Medulla oblongata (tissue), 1 donor: Measurements from ENCODE around the gene RPS21.

Source experiments
- DNase-seq: peaks from one replicate; pipeline ENCODE4 v3.0.0-alpha.2; 2015; ENCODE audit errors: extremely low spot score

The RPS21 gene

DNA sequence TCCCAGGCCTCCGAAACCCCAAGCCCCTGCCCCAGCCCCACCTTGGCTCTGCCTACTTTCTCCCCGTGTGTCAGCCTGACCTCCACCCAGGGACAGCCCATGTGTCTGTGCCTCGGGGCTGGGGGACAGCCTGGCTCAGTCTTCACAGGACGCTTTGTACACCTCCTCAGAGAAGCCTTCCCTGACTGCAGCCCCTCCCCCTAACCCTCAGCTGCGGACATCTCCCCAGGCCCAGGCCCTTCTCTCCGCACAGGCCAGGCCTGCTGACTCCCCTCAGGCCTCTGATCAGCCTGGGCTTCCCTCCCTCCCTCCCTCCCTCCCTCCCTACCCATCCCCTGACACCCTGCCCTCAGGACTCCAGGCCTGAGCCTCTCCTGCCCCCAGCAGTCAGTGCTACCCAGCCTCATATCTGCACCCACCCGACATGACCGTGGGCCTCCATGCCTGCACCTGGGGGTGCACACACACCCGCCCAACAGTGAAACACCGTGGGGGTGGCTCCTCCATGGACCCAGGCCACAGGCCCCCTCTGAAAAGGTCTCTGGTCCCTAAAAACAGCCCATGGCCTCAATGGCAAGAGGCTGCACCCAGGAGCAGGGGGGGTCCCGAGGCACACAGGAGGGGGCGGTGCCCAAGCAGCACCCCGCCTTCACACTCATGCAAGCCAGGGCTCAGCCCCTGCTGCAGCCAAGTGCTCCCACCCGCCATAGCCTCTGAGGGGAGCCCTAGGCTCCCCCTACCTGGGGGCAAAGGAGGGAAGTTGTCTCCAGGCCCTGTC lies 32.7 kb upstream of the RPS21 start:
- DNase-seq, result no peak

- DNase-seq, result no peak
Measured at GRCh38 chr20:62354811-62355341, 32.0 kb upstream of the RPS21 start.

GRCh38 chr20:62355516-62355877 lies 31.4 kb upstream of the RPS21 start:
- peak; percentile 50 for DNase-seq

- no peak for DNase-seq
Measured at GRCh38 chr20:62355878-62356588, 30.9 kb upstream of the RPS21 start.

DNA sequence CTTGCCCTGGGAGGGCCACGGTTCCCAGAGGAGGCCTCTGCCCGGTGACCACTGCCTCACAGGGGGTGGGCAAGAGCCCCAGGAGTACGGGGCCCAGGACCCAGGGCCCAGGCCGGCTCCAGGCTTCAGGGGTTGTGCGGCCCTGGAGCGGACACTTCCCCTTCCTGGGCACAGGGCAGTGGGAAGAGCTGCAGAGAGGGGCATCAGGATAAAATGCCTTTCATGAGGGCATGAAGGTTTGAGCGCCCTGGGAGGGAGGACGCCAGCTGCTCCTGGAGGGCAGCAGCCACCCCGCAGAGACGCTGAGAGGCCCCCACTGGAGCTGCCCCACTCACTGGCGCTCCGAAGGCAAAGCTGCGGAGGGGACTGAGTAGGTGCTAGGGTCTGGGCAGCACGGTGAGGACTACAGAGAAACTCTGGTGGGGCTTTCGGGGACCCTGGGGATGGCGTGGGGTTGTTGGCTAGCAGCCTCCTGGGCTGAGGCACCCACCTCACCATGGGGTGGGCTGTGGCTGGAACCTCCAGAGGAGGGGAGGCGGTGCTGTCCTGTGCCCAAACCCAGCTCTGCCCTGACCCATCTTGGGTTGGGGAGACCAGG lies 30.2 kb upstream of the RPS21 start:
- DNase-seq, result no peak

DNA sequence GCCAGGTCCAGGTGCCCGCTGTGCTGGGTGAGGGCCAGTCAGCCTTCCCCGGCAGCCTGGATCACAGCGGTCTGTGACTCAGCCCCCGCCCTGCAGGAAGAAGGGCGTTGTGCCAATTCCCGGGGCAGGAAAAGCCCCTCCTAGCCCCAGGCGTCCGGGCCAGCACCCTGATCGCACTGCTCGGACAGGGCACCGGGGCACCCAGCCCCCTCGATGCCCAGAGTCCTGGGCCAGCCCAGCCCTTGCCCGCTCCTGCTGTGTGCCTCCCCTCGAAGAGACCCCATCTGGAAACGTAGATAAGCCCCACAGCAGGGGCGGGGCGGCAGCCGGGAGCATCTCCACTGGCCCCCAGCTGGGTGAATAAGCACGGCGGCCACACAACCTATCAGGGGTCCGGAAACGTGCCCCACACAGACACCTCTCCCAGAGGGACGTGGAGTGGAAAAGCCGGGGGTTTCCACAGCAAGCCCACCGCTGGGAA lies 29.7 kb upstream of the RPS21 start:
- no peak for DNase-seq

- no peak for DNase-seq
Measured at GRCh38 chr20:62357681-62358080, 29.2 kb upstream of the RPS21 start.

GRCh38 chr20:62358171-62359042 lies 28.5 kb upstream of the RPS21 start:
- no peak for DNase-seq

DNA sequence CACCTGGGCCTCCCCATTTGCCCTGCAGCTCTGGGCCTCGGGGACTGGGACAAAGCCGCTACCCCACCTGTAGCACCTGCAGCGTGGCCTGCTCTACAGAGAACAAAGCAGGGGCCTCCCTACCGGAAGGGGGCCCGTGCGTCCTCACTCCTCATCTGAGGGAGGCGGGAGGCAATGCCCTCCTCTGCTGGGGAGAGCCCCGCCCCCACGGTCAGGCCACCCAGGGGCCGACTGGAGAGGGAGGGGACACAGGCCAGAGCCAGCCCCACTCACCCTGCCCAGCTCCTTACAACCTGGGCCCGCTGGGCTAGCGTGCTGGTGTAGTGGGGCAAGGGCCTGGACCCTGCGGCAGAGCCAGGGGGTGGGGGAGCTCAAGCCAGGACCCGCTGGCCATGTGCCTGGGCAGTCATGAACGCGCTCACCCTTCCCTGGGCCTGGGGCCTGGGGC lies 27.8 kb upstream of the RPS21 start:
- DNase-seq, result no peak

DNA sequence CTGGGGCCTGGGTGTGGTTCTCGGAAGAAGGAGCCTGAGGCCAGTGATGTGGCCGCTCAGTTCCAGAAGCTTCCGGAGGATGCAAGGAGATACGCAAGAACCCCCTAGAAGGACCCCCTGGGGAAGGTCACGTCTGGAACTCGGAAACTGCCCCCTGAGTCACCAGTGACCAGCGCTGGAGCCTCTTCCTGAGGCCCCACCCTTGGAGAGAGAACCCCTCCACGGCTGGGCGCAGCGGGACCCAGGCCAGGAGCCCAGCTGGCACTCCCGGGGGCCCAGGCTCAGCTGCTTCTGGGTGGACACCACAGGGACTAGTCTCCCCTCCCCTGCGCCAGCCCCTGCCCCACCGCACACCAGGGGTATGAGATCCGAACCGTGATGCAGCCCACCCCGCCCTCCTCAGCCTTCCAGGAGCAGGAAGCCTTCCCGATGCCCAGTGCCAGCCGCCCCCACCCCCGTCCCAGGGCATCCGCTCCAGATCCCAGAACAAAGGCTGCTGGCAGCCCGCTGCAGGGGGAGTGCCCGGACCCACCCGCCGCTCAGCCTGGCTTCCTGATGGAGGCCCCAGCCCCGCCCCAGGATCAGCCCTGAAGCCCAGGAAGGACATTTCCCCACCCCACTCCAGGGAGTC lies 27.3 kb upstream of the RPS21 start:
- no peak for DNase-seq

DNA sequence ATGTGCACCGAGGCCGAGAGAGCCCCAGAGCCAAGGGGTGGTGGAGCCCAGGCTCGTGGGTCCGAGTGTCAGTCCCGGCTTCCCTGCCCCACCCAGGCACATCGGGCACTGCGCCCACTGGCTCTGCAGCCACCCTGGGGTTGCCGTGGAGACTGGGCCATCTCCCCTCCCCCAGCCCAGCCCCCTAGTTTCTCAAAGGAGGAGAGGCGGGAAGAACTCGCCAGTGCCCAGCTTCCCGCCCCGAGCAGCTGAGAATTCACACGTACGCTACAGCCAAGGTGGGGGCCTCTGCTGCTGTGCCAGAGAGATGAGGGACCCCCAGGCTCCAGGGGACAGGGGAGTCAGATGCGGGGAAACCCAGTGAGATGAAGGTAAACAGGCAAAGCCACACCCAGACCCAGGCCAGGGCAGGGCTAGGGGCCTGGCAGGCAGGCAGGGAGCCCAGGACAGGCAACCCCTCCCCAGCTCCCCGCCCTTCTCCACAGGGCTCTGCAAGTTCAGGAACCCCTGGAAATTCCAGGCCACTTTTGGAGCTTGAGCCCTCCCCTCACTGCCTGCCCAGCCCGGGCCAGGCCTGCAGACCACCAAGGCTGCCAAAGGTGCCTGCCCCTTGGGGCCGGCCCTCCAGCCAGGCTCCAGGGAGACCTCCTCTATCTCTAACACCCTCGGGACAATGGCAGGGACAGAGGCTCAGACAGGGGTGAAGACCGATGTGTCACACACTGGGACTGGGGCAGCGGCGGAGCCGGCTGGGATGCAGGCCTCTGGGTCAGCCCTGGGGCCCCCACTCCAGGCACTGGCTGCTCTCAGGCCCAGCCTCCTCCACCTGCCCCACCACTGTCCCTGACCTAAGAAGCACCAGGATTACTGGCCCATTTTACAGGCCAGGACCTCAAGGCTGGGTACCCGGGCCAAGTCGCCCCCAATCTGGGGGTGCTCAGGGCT lies 25.8 kb upstream of the RPS21 start:
- DNase-seq, result no peak

DNA sequence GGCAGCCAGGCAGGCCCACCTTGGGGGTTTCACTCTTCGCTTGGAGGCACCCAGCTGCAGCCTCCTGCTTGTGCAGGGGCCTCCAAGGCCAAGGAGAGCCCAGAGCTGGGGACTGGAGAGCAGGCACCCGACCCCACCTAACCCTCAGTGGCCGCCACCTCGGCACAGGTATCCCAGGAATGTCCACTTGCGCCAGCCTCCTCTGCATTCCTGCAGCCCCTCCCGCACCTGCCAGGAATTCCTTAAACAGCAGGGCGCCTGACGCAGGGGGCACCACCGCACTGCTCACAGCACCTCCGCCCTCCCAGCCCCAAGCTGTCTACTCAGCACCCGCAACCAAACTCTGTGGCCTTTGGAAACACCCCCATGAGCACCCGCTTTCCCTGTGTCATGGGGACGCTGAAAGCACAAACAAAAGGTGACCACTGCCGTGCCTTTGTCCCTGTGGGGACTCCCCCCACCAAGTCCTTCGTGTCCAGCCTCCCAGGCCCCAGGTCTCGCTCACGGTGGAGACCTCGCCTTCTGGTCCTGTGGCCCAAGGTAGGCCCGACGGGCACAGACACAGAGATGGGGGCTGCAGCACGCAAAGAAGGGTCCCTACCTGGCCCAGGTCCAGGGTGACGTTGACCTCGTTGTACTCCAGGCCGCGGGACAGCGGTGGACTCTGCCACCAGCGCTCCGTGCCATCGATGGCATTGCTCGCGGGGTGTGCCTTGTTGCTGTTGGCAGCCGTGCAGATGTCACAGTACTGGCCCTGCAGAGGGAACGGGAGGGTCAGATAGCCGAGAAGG lies 24.9 kb upstream of the RPS21 start:
- no peak for DNase-seq

GRCh38 chr20:62362590-62362940 lies 24.3 kb upstream of the RPS21 start:
- no peak for DNase-seq

DNA sequence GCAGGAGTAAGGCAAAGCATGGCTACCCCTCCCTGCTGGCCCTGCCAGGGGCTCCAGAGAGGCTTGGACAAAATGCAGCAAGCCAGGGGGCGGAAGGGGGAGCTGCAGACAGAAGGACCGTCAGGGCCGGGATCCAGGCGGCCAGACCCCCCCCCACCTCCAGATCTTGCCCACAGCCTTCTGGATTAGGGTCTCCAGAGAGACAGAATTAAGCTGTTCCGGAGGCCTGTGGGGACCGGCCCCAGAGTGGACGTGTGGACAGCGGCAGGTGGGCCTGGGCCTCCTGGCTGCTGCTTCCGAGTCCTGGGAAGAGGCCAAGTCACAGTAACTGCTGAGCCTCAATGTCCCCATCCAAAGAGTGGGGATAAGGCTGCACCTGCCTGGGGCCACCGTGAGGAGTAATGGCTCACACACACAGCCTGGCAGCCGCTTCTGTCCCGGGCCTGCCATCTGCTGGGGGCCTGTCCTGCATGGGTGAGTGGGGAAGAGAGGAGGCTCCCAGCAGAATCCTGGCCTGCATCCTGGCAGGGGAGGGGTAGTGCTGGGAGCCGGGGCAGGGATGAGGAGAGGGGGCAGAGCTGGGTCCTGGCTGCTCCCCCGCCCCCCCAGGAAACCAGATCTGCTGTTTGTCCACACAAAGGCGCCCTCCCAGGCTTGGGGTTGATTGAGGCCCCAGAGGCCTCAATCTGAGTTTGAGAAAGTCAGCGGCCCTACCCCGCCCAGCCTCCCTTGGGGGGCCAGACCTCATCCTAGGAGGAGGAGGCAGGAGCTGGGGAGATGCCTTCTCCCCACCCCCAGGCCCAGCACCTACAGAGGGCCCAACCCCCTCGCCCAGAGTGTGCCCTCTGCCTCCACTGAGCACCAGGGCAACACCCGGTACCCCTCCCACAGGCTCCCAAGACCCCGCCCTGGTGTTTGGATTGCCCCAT lies 23.6 kb upstream of the RPS21 start:
- peak; percentile 30 for DNase-seq

DNA sequence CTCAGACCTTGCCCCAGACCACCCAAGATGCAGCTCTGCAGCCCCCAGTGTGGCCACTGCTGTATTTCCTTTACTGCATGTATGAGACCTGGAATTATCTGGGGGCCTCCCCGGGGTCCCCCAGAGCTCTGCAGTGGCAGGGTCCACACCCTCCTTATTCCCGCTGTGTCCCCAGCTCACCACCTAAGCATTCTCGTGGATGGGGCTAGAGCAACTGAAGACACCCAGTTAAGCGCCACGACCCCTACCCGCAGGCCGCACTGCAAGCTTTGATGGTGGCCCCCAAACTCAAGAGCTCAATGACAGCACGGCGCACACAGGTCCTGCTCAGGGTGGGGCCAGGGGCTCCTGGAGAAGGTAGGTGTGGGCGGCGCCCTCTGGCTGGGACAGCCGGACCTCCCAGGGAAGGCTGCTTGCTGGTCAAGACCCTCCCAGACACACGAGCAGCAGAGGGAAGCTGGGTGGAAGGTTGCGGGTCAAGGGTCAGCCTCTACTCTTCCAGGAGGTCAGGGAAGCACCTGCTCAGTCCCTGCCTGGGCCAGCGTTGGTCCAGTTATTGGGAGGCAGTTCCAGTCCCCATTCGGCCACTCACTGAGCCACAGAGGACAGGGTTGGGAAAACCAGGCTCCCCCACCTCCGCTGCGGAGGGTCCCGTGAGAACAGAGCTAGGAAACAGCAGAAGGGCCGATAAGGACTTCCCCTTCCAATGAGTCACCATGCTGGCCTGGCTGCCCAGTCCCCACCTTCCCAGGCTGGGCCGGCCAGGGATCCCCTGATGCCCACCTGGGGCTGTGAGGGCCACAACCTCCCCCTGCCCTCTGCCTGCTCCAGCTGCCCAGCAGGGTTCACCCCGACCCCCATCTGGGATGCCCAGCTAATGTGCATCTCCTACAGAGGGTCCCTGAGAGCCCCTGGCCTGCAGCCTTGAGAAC lies 22.7 kb upstream of the RPS21 start:
- no peak for DNase-seq

DNA sequence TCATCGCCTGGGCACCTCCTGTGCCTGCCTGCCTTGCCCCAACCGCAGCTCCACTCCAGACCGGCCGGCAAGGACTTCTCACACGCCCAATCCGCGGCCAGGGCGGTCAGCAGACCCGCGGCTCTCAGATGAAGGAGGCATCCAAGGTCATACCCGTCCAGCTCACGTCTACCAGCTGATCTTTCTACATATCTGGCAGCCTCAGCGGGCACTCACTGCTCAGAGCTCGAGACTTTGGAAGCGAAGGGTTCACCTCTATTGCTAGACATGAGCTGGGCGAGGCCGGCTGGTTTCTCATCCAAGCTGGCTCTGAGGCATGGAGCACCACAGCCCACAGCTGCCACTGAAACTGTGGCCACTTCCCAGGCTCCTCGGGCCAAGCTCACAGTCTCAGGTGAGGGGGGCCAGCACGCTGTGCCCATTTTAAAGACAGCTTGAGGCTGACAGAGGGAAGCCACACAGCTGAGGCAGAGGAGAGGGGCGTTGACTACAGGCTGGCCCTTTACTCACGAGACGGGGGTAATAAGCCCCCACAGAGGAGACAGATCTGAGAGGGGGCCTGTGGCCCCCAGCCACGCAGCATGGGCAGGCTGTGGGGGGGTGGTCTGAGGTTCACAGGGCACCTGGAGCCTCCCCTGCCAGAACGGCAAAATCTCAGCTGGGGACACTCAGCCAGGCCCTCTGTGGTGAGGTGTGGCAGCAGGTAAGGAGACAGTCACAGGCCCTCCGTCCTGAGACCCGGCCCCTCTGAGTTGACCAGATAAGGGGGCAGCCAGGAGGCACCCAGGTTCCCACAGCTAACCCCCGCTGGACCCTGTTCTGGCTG lies 21.8 kb upstream of the RPS21 start:
- no peak for DNase-seq
